ENCODE results near the gene CXCR6.

CXCR6 gene

DNA sequence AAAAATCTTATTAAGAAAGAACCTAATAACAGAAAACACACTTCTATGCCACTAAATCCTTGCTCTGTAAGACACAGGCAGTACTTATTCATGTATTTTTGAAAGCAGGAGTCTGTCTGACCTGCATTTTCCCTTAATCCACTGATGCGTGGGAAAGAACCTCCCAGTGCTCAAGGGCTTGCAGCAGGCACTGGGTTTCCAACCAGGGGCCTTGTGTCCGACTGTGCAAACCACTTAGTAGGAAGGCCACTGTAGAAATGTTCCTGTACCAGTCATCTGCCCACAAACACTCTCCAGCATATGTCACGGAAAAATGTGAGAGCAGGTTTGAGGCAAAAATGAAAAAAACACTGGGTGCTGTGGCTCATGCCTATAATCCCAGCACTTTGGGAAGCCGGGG, 12.4 kb downstream of the CXCR6 start:
- no peak overlapping the region for H3K4me3 ChIP-seq (ENCODE audit: insufficient read depth, low read depth, low read length)
- no peak overlapping the region for H3K27ac ChIP-seq (ENCODE audit: insufficient read depth, low read depth, low read length, poor library complexity, severe bottlenecking)
- H3K27me3 ChIP-seq (ENCODE audit: control insufficient read depth, insufficient read depth, low read length, poor library complexity, severe bottlenecking): no peaks in the 10 kb centered on the region
- no peaks in the 10 kb centered on the region for H3K4me1 ChIP-seq (ENCODE audit: control insufficient read depth, insufficient read depth, low read length)
- peaks cover 40% of the 10 kb centered on the region for H3K36me3 ChIP-seq (ENCODE audit: control insufficient read depth, insufficient read depth, low read length)
- H3K9me3 ChIP-seq (ENCODE audit: control insufficient read depth, low read length): no peaks in the 10 kb centered on the region
- 95 to 96% methylated on average over 4 of the region's 4 CpGs for WGBS, 2 experiments

GRCh38 chr3:45957586-45957985, 14.3 kb downstream of the CXCR6 start:
- H3K36me3 ChIP-seq (ENCODE audit: control insufficient read depth, insufficient read depth, low read length): peaks cover 47% of the 10 kb centered on the region
- no peaks in the 10 kb centered on the region for H3K9me3 ChIP-seq (ENCODE audit: control insufficient read depth, low read length)
- H3K27me3 ChIP-seq (ENCODE audit: control insufficient read depth, insufficient read depth, low read length, poor library complexity, severe bottlenecking): no peaks in the 10 kb centered on the region
- 90 to 95% methylated on average over 5 of the region's 5 CpGs for WGBS, 2 experiments
- H3K27ac ChIP-seq (ENCODE audit: insufficient read depth, low read depth, low read length, poor library complexity, severe bottlenecking): no peak overlapping the region
- H3K4me3 ChIP-seq (ENCODE audit: insufficient read depth, low read depth, low read length): no peak overlapping the region
- H3K4me1 ChIP-seq (ENCODE audit: control insufficient read depth, insufficient read depth, low read length): no peaks in the 10 kb centered on the region

- no peaks in the 10 kb centered on the region for H3K9me3 ChIP-seq (ENCODE audit: control insufficient read depth, low read length)
- no peak overlapping the region for H3K27ac ChIP-seq (ENCODE audit: insufficient read depth, low read depth, low read length, poor library complexity, severe bottlenecking)
- H3K27me3 ChIP-seq (ENCODE audit: control insufficient read depth, insufficient read depth, low read length, poor library complexity, severe bottlenecking): no peaks in the 10 kb centered on the region
- H3K4me3 ChIP-seq (ENCODE audit: insufficient read depth, low read depth, low read length): no peak overlapping the region
- no peaks in the 10 kb centered on the region for H3K4me1 ChIP-seq (ENCODE audit: control insufficient read depth, insufficient read depth, low read length)
- WGBS, 2 experiments: 96% methylated on average over 6 of the region's 6 CpGs
- H3K36me3 ChIP-seq (ENCODE audit: control insufficient read depth, insufficient read depth, low read length): peaks cover 52% of the 10 kb centered on the region
These were observed 15.1 kb downstream of the CXCR6 start for GRCh38 chr3:45958321-45958791.

DNA sequence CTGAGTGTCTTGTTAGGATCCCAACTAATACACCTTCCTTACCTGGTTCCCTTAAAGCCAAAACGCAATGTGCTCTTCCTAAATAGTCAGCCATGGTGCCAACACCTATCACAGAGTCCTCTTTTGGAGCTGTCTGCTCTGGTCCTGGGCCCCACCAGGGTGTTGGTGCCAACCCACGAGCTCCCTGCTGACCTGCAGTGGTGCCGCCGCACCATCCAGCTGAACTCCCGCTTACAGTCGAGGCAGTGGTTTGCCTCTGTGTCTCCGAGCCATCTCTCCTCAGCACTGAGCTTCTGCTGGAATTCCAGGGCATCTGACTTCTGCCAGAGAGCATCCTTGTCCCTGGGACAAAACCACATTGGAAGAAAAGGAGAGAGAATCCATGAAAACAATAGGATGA, 15.9 kb downstream of the CXCR6 start:
- Histone ChIP-seq H3K27me3 (ENCODE audit: control insufficient read depth, insufficient read depth, low read length, poor library complexity, severe bottlenecking) (no peaks in the 10 kb centered on the region), H3K4me3 (ENCODE audit: insufficient read depth, low read depth, low read length) (no peak overlapping the region), H3K4me1 (ENCODE audit: control insufficient read depth, insufficient read depth, low read length) (no peaks in the 10 kb centered on the region), H3K9me3 (ENCODE audit: control insufficient read depth, low read length) (no peaks in the 10 kb centered on the region), H3K27ac (ENCODE audit: insufficient read depth, low read depth, low read length, poor library complexity, severe bottlenecking) (no peak overlapping the region), H3K36me3 (ENCODE audit: control insufficient read depth, insufficient read depth, low read length) (peaks cover 52% of the 10 kb centered on the region)
- 95% methylated on average over 7 of the region's 7 CpGs for WGBS, 2 experiments

GRCh38 chr3:45960289-45960688, 17.0 kb downstream of the CXCR6 start:
- H3K4me3 ChIP-seq (ENCODE audit: insufficient read depth, low read depth, low read length): no peak overlapping the region
- no peaks in the 10 kb centered on the region for H3K9me3 ChIP-seq (ENCODE audit: control insufficient read depth, low read length)
- H3K27me3 ChIP-seq (ENCODE audit: control insufficient read depth, insufficient read depth, low read length, poor library complexity, severe bottlenecking): no peaks in the 10 kb centered on the region
- H3K4me1 ChIP-seq (ENCODE audit: control insufficient read depth, insufficient read depth, low read length): no peaks in the 10 kb centered on the region
- peaks cover 52% of the 10 kb centered on the region for H3K36me3 ChIP-seq (ENCODE audit: control insufficient read depth, insufficient read depth, low read length)
- 94 to 95% methylated on average over 2 of the region's 2 CpGs for WGBS, 2 experiments
- no peak overlapping the region for H3K27ac ChIP-seq (ENCODE audit: insufficient read depth, low read depth, low read length, poor library complexity, severe bottlenecking)

DNA sequence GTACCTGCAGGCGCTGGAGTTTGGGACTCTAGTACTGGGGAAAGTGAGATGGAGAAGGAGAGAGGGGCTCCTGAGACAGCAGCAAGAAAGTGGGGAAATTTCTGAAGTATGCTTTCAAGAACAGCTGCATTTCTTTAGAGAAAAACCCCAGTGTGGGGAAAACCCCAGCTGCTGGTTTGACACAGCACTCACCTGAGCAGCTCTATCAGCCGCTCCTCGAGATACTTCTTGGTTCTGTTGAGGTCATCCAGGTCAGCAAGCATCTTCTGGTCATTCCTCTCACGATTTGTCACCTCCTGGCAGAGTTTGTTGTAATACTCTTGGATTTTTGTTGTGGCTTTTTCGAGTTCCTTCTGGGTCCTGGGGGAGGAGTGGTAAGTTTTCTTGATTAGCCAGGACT, 18.8 kb downstream of the CXCR6 start:
- Histone ChIP-seq H3K4me1 (ENCODE audit: control insufficient read depth, insufficient read depth, low read length) (no peaks in the 10 kb centered on the region), H3K36me3 (ENCODE audit: control insufficient read depth, insufficient read depth, low read length) (peaks cover 65% of the 10 kb centered on the region), H3K27ac (ENCODE audit: insufficient read depth, low read depth, low read length, poor library complexity, severe bottlenecking) (no peak overlapping the region), H3K27me3 (ENCODE audit: control insufficient read depth, insufficient read depth, low read length, poor library complexity, severe bottlenecking) (no peaks in the 10 kb centered on the region), H3K9me3 (ENCODE audit: control insufficient read depth, low read length) (no peaks in the 10 kb centered on the region), H3K4me3 (ENCODE audit: insufficient read depth, low read depth, low read length) (no peak overlapping the region)
- WGBS, 2 experiments: 93 to 94% methylated on average over 5 of the region's 5 CpGs

DNA sequence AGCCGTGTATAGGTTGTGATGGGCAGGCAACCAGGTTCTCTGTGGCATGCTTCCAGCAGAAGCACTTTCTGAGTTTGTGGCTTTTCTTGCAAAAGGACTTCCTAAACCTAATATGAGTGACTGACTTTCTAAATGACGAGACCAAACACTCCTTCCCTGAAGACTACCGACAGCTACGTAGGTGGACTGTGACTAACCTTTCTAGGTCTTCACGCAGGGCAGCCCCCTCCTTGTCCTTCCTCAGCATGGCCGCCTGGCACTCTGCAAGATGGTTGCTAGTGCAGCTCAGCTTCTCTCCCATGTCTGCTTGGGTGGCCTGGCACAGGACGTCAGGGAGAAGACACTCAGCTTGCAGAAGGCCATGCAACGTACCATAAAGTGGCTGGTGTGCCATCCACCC, 20.9 kb downstream of the CXCR6 start:
- 94% methylated on average over 8 of the region's 8 CpGs for WGBS, 2 experiments
- H3K9me3 ChIP-seq (ENCODE audit: control insufficient read depth, low read length): no peaks in the 10 kb centered on the region
- no peaks in the 10 kb centered on the region for H3K4me1 ChIP-seq (ENCODE audit: control insufficient read depth, insufficient read depth, low read length)
- H3K27ac ChIP-seq (ENCODE audit: insufficient read depth, low read depth, low read length, poor library complexity, severe bottlenecking): no peak overlapping the region
- H3K27me3 ChIP-seq (ENCODE audit: control insufficient read depth, insufficient read depth, low read length, poor library complexity, severe bottlenecking): no peaks in the 10 kb centered on the region
- H3K4me3 ChIP-seq (ENCODE audit: insufficient read depth, low read depth, low read length): no peak overlapping the region
- H3K36me3 ChIP-seq (ENCODE audit: control insufficient read depth, insufficient read depth, low read length): peaks cover 60% of the 10 kb centered on the region

- H3K4me1 ChIP-seq (ENCODE audit: control insufficient read depth, insufficient read depth, low read length): no peaks in the 10 kb centered on the region
- no peak overlapping the region for H3K4me3 ChIP-seq (ENCODE audit: insufficient read depth, low read depth, low read length)
- no peaks in the 10 kb centered on the region for H3K9me3 ChIP-seq (ENCODE audit: control insufficient read depth, low read length)
- 97% methylated on average over 4 of the region's 4 CpGs for WGBS, 2 experiments
- H3K27me3 ChIP-seq (ENCODE audit: control insufficient read depth, insufficient read depth, low read length, poor library complexity, severe bottlenecking): no peaks in the 10 kb centered on the region
- no peak overlapping the region for H3K27ac ChIP-seq (ENCODE audit: insufficient read depth, low read depth, low read length, poor library complexity, severe bottlenecking)
- H3K36me3 ChIP-seq (ENCODE audit: control insufficient read depth, insufficient read depth, low read length): peaks cover 51% of the 10 kb centered on the region
These were observed 22.0 kb downstream of the CXCR6 start for GRCh38 chr3:45965253-45965652.

DNA sequence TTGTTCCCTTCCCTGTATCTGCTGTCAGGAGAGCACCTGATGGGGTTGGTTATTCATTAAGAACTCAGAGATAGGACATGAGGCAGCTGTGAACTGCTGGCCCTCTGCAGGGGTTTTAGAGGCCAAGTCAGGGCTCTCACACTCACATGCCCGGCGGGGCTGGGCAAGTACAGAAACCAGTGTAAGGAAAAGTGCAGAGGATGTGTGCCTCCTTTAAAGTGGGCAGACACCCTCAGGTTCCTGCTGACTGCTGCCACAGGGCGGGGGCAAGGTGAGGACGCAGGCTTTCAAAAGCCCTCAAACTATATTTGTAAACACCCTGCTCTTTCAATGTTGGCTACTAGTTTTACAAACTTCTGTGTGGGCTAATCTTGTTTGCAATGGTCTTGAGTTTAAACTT, 22.4 kb downstream of the CXCR6 start:
- WGBS, 2 experiments: 93 to 94% methylated on average over 4 of the region's 4 CpGs
- no peaks in the 10 kb centered on the region for H3K9me3 ChIP-seq (ENCODE audit: control insufficient read depth, low read length)
- H3K36me3 ChIP-seq (ENCODE audit: control insufficient read depth, insufficient read depth, low read length): peaks cover 51% of the 10 kb centered on the region
- no peak overlapping the region for H3K27ac ChIP-seq (ENCODE audit: insufficient read depth, low read depth, low read length, poor library complexity, severe bottlenecking)
- no peaks in the 10 kb centered on the region for H3K27me3 ChIP-seq (ENCODE audit: control insufficient read depth, insufficient read depth, low read length, poor library complexity, severe bottlenecking)
- no peaks in the 10 kb centered on the region for H3K4me1 ChIP-seq (ENCODE audit: control insufficient read depth, insufficient read depth, low read length)
- no peak overlapping the region for H3K4me3 ChIP-seq (ENCODE audit: insufficient read depth, low read depth, low read length)

DNA sequence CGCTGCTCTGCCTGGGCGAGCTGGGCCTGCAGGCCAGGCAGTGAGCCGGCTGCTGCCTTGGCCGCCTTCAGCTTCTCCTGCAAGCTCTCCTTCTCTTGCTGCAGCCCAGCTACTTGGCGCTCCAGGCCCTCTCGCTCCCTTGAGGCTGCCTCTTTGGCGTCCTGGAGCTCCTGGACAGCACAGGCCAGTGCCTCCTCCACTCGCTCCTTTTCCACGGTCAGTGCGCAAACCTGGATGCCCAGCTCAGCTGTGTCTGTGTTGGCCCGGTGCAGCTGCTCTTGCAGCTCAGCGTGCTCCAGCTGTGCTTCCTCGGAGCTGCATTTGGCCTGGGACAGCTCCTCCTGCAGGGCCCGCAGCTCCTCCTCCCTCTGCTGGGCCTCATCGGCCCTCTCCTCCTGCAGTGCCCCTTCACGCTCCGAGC, 23.1 kb downstream of the CXCR6 start:
- WGBS, 2 experiments: 91 to 93% methylated on average over 17 of the region's 17 CpGs
- peaks cover 48% of the 10 kb centered on the region for H3K36me3 ChIP-seq (ENCODE audit: control insufficient read depth, insufficient read depth, low read length)

More for the DNA sequence above, 23.1 kb downstream of the CXCR6 start:
- no peaks in the 10 kb centered on the region for H3K4me1 ChIP-seq (ENCODE audit: control insufficient read depth, insufficient read depth, low read length)
- H3K9me3 ChIP-seq (ENCODE audit: control insufficient read depth, low read length): no peaks in the 10 kb centered on the region
- H3K27ac ChIP-seq (ENCODE audit: insufficient read depth, low read depth, low read length, poor library complexity, severe bottlenecking): no peak overlapping the region
- H3K4me3 ChIP-seq (ENCODE audit: insufficient read depth, low read depth, low read length): no peak overlapping the region
- H3K27me3 ChIP-seq (ENCODE audit: control insufficient read depth, insufficient read depth, low read length, poor library complexity, severe bottlenecking): no peaks in the 10 kb centered on the region
